Mesenchymal stem cell (in vitro differentiated cells and primary cell): Measurements from ENCODE around the gene C5orf15.
"Not testable (repeated sequence)": the region's sequence is repeated elsewhere in the genome, so short reads cannot be mapped to it uniquely, and the experiment has no call there.

ENCODE experiments used
- DNase-seq: peaks from one replicate; pipeline ENCODE4 v3.0.0-alpha.2; 2013
- H2AFZ ChIP-seq: one replicate; pipeline ENCODE4 v1.6.1; 2013; ENCODE audit warnings: low read depth, mild to moderate bottlenecking, control low read depth, inconsistent platforms, low read length, moderate library complexity
- H2AK5ac ChIP-seq: 2 replicates; pipeline ENCODE4 v1.6.1; 2013; ENCODE audit warnings: low read length, moderate library complexity, mild to moderate bottlenecking, inconsistent platforms; ENCODE audit not compliant: severe bottlenecking
- H2BK120ac ChIP-seq: one replicate; pipeline ENCODE4 v1.6.1; 2013; ENCODE audit warnings: low read depth, mild to moderate bottlenecking, inconsistent platforms, low read length, moderate library complexity
- H2BK12ac ChIP-seq, 2 experiments: one replicate each; pipeline ENCODE4 v1.6.1; 2013; ENCODE audit warnings: inconsistent platforms in 2 of 2, low read length in 2 of 2, mild to moderate bottlenecking in 2 of 2, moderate library complexity in 2 of 2, control low read depth in 1 of 2
- H2BK15ac ChIP-seq: one replicate; pipeline ENCODE4 v1.6.1; 2013; ENCODE audit warnings: mild to moderate bottlenecking, low read depth, inconsistent platforms; ENCODE audit not compliant: poor library complexity, severe bottlenecking
- H2BK5ac ChIP-seq: 2 replicates; pipeline ENCODE4 v1.6.1; 2013; ENCODE audit warnings: low read depth, mild to moderate bottlenecking, low read length, control low read depth, inconsistent platforms; ENCODE audit not compliant: poor library complexity, severe bottlenecking
- H3K14ac ChIP-seq, 2 experiments: one replicate each; pipeline ENCODE4 v1.6.1; 2013; ENCODE audit warnings: inconsistent platforms in 2 of 2, low read length in 2 of 2, control low read depth in 1 of 2, mild to moderate bottlenecking in 1 of 2, moderate library complexity in 1 of 2
- H3K18ac ChIP-seq, 2 experiments: one replicate each; pipeline ENCODE4 v1.6.1; 2013; ENCODE audit warnings: inconsistent platforms in 2 of 2, low read length in 2 of 2, control low read depth in 1 of 2, low read depth in 1 of 2, mild to moderate bottlenecking in 1 of 2
- H3K23ac ChIP-seq, 2 experiments: one replicate each; pipeline ENCODE4 v1.6.1; 2013; ENCODE audit warnings: inconsistent platforms in 2 of 2, low read length in 2 of 2, mild to moderate bottlenecking in 2 of 2, moderate library complexity in 2 of 2, control low read depth in 1 of 2
- H3K27ac ChIP-seq: 2 replicates; pipeline ENCODE4 v1.5.1; 2013; ENCODE audit warnings: mild to moderate bottlenecking, moderate library complexity, low read length, control low read depth, inconsistent platforms; ENCODE audit not compliant: poor library complexity, severe bottlenecking
- H3K27me3 ChIP-seq, 2 experiments: 2 replicates each; pipeline versions ENCODE4 v1.6.1 to v1.7.0; 2013; ENCODE audit warnings: low read length in 2 of 2, mild to moderate bottlenecking in 2 of 2, moderate library complexity in 2 of 2, control low read depth in 1 of 2, inconsistent platforms in 1 of 2; ENCODE audit not compliant: control insufficient read depth in 1 of 2, insufficient read depth in 1 of 2
- H3K36me3 ChIP-seq, 2 experiments: 2 replicates each; pipeline versions ENCODE4 v1.6.1 to v1.7.0; 2013; ENCODE audit warnings: low read length in 2 of 2, control low read depth in 1 of 2, inconsistent platforms in 1 of 2, low read depth in 1 of 2, mild to moderate bottlenecking in 1 of 2; ENCODE audit not compliant: insufficient read depth in 2 of 2, control insufficient read depth in 1 of 2
- H3K4ac ChIP-seq, 2 experiments: one replicate each; pipeline ENCODE4 v1.6.1; 2013; ENCODE audit warnings: inconsistent platforms in 2 of 2, low read length in 2 of 2, mild to moderate bottlenecking in 2 of 2, moderate library complexity in 2 of 2, control low read depth in 1 of 2, low read depth in 1 of 2
- H3K4me1 ChIP-seq: 2 replicates; pipeline ENCODE4 v1.6.1; 2013; ENCODE audit warnings: low read depth, low read length, control low read depth; ENCODE audit not compliant: control insufficient read depth, insufficient read depth
- H3K4me2 ChIP-seq: 2 replicates; pipeline ENCODE4 v1.6.1; 2013; ENCODE audit warnings: low read length, mild to moderate bottlenecking, inconsistent platforms; ENCODE audit not compliant: poor library complexity, severe bottlenecking
- H3K4me3 ChIP-seq, 2 experiments: 2 replicates each; pipeline versions ENCODE4 v1.5.1 to v1.7.0; 2013; ENCODE audit warnings: low read length in 2 of 2, mild to moderate bottlenecking in 2 of 2, control low read depth in 1 of 2, low read depth in 1 of 2; ENCODE audit not compliant: insufficient read depth in 1 of 2
- H3K79me1 ChIP-seq: replicated peaks from 2 replicates; pipeline ENCODE4 v1.6.1; 2013; ENCODE audit warnings: mild to moderate bottlenecking, control low read depth, low read length, inconsistent platforms; ENCODE audit not compliant: poor library complexity, severe bottlenecking
- H3K9ac ChIP-seq: 2 replicates; pipeline ENCODE4 v1.7.0; 2013; ENCODE audit warnings: mild to moderate bottlenecking, low read length, moderate library complexity
- H3K9me3 ChIP-seq: 2 replicates; pipeline ENCODE4 v1.7.0; 2013; ENCODE audit warnings: mild to moderate bottlenecking, low read length; ENCODE audit not compliant: control insufficient read depth
- H4K8ac ChIP-seq: one replicate; pipeline ENCODE4 v1.6.1; 2013; ENCODE audit warnings: inconsistent platforms, mild to moderate bottlenecking, low read length, moderate library complexity
- H4K91ac ChIP-seq: one replicate; pipeline ENCODE4 v1.6.1; 2013; ENCODE audit warnings: mild to moderate bottlenecking, low read length, inconsistent platforms
- WGBS: methylation state at CpG from one replicate; pipeline ENCODE4 v1.1.7; 2013; ENCODE audit warnings: mixed read lengths; 5-methylcytosine and 5-hydroxymethylcytosine counted together

The C5orf15 gene

DNA sequence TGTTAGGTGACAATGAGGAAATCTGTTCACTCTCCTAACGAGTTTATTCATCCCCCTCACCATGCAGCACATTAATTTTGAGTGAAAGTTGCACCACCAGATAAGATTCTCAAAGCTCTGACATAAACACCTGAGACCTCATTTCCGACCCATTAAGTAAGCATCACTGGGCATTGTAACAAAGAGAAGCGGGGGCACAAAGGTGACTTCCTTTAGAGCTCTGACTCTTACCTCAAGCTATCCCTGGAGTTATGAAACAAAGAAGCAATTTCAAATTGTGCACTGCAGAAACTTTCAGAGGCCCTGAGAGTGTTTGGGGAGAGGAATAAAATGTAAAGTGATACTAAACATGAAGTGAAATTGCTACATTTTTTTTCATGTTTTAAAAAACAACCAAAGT lies 29.5 kb downstream of the C5orf15 start:
- H2BK15ac ChIP-seq = no peak overlapping the region
- H2BK120ac ChIP-seq = no peak overlapping the region
- H2BK12ac ChIP-seq = no peak overlapping the region
- H3K79me1 ChIP-seq = no peaks in the 10 kb centered on the region
- H3K27ac ChIP-seq = no peak overlapping the region
- no peak overlapping the region for H2AK5ac ChIP-seq
- WGBS = 74% methylated on average over 3 of the region's 3 CpGs
- no peak overlapping the region for H3K14ac ChIP-seq
- no peak overlapping the region for H2AFZ ChIP-seq
- no peak overlapping the region for H3K4me3 ChIP-seq
- no peaks in the 10 kb centered on the region for H3K36me3 ChIP-seq
- no peak overlapping the region for H3K23ac ChIP-seq
- no peak overlapping the region for H4K8ac ChIP-seq
- H4K91ac ChIP-seq = no peak overlapping the region
- DNase-seq = no peak
- no peak overlapping the region for H3K18ac ChIP-seq
- no peak overlapping the region for H3K9ac ChIP-seq
- H3K4me1 ChIP-seq = peaks cover 7% of the 10 kb centered on the region
- no peaks in the 10 kb centered on the region for H3K9me3 ChIP-seq
- H3K4me2 ChIP-seq = no peak overlapping the region
- H3K4ac ChIP-seq = no peak overlapping the region
- no peak overlapping the region for H2BK5ac ChIP-seq
- H3K27me3 ChIP-seq = peaks cover 0 to 26% of the 10 kb centered on the region in 2 experiments

GRCh38 chr5:133938039-133938821 lies 30.2 kb downstream of the C5orf15 start:
- no peak overlapping the region for H4K8ac ChIP-seq
- no peak overlapping the region for H2BK5ac ChIP-seq
- 73% methylated on average over 6 of the region's 6 CpGs for WGBS
- H3K23ac ChIP-seq = no peak overlapping the region
- peaks cover 7% of the 10 kb centered on the region for H3K4me1 ChIP-seq
- no peak overlapping the region for H2BK120ac ChIP-seq
- H3K27me3 ChIP-seq = peaks cover 0 to 27% of the 10 kb centered on the region in 2 experiments
- no peak overlapping the region for H3K4me2 ChIP-seq
- no peak for DNase-seq
- no peak overlapping the region for H3K18ac ChIP-seq
- no peak overlapping the region for H3K4ac ChIP-seq
- no peaks in the 10 kb centered on the region for H3K79me1 ChIP-seq
- H3K9me3 ChIP-seq = no peaks in the 10 kb centered on the region
- no peak overlapping the region for H2AFZ ChIP-seq
- no peak overlapping the region for H3K14ac ChIP-seq
- no peak overlapping the region for H3K9ac ChIP-seq
- H3K27ac ChIP-seq = no peak overlapping the region
- no peak overlapping the region for H2BK15ac ChIP-seq
- peaks cover 0 to 4% of the 10 kb centered on the region in 2 experiments for H3K36me3 ChIP-seq
- no peak overlapping the region for H4K91ac ChIP-seq
- no peak overlapping the region for H3K4me3 ChIP-seq
- H2AK5ac ChIP-seq = no peak overlapping the region
- no peak overlapping the region for H2BK12ac ChIP-seq

DNA sequence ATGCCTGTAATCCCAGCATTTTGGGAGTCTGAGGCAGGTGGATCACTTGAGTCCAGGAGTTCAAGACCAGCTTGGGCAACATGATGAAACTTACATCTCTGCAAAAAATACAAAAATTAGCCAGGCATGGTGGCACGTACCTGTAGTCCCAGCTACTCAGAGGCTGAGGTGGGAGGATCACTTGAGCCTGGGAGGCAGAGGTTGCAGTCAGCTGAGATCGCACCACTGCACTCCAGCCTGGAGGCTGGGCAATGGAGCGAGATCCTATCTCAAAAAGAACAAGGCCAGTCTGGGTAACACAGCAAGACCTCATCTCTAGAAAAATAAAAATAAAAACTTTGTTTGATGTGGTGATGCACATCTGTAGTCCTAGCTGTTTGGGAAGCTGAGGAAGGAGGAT lies 30.8 kb downstream of the C5orf15 start:
- not testable (repeated sequence) for H3K23ac ChIP-seq, H3K4me2 ChIP-seq, H3K4me3 ChIP-seq, H2AK5ac ChIP-seq, H2BK15ac ChIP-seq, H2BK5ac ChIP-seq, H3K4me1 ChIP-seq, H3K9ac ChIP-seq, H4K91ac ChIP-seq, H3K79me1 ChIP-seq, H2BK12ac ChIP-seq, H2AFZ ChIP-seq, H3K14ac ChIP-seq, H3K4ac ChIP-seq, H3K36me3 ChIP-seq, H3K27ac ChIP-seq, H2BK120ac ChIP-seq, DNase-seq, H4K8ac ChIP-seq, H3K18ac ChIP-seq, H3K9me3 ChIP-seq
- WGBS = 100% methylated on average over 2 of the region's 3 CpGs
- H3K27me3 ChIP-seq = peaks cover 0 to 28% of the 10 kb centered on the region in 2 experiments

- H3K4me2 ChIP-seq = no peak overlapping the region
- H3K14ac ChIP-seq = no peak overlapping the region
- H3K18ac ChIP-seq = no peak overlapping the region
- H3K79me1 ChIP-seq = no peaks in the 10 kb centered on the region
- H2BK120ac ChIP-seq = no peak overlapping the region
- H4K91ac ChIP-seq = no peak overlapping the region
- WGBS = 35% methylated on average over 2 of the region's 3 CpGs
- H3K9me3 ChIP-seq = no peaks in the 10 kb centered on the region
- H3K27me3 ChIP-seq = peaks cover 0 to 31% of the 10 kb centered on the region in 2 experiments
- no peak overlapping the region for H3K23ac ChIP-seq
- no peak overlapping the region for H3K27ac ChIP-seq
- no peak overlapping the region for H2BK12ac ChIP-seq
- no peak overlapping the region for H2BK15ac ChIP-seq
- H2AFZ ChIP-seq = no peak overlapping the region
- H4K8ac ChIP-seq = no peak overlapping the region
- H3K4me3 ChIP-seq = no peak overlapping the region
- H3K36me3 ChIP-seq = peaks cover 0 to 4% of the 10 kb centered on the region in 2 experiments
- no peak overlapping the region for H3K9ac ChIP-seq
- no peak for DNase-seq
- no peak overlapping the region for H2BK5ac ChIP-seq
- no peak overlapping the region for H3K4ac ChIP-seq
- no peak overlapping the region for H2AK5ac ChIP-seq
- H3K4me1 ChIP-seq = peaks cover 7% of the 10 kb centered on the region
Observed at GRCh38 chr5:133936651-133937015, 31.8 kb downstream of the C5orf15 start.
